Spleen (tissue), 11 donors: ENCODE measurements around the gene STRBP. TPM values are rescaled to one million over a fixed set of nuclear protein-coding genes. Genes with fewer than 3 reads are reported as not detected.

Experiments
- DNase-seq: peaks from one replicate; pipeline ENCODE4 v3.0.0-alpha.2; 2020
- H3K27ac ChIP-seq, 8 donors: fragments of 200-600 bp; sonication (generic) in 7 of 8; 1 replicate in 4 of 8; 2 replicates in 4 of 8; pipeline versions ENCODE4 v1.5.0 to v1.8.0; 2016 to 2021; ENCODE audit warnings: inconsistent platforms in 4 of 8, mild to moderate bottlenecking in 4 of 8, moderate library complexity in 1 of 8
- H3K27me3 ChIP-seq, 7 donors: fragments of 200-600 bp; sonication (generic) in 6 of 7; replicated peaks in 1 of 7; 1 replicate in 4 of 7; 2 replicates in 3 of 7; pipeline versions ENCODE4 v1.5.0 to v1.8.0; 2016 to 2021; ENCODE audit warnings: inconsistent platforms in 3 of 7, mild to moderate bottlenecking in 1 of 7
- H3K36me3 ChIP-seq, 6 donors: fragments of 200-600 bp; sonication (generic) in 5 of 6; 1 replicate in 4 of 6; 2 replicates in 2 of 6; pipeline versions ENCODE4 v1.5.0 to v1.8.0; 2016 to 2021; ENCODE audit warnings: inconsistent platforms in 2 of 6
- H3K4me1 ChIP-seq, 6 donors: fragments of 200-600 bp; sonication (generic) in 5 of 6; 1 replicate in 3 of 6; 2 replicates in 3 of 6; pipeline versions ENCODE4 v1.5.0 to v1.8.0; 2016 to 2021; ENCODE audit warnings: inconsistent platforms in 3 of 6
- H3K4me3 ChIP-seq, 8 donors: fragments of 200-600 bp; sonication (generic) in 7 of 8; 1 replicate in 4 of 8; 2 replicates in 4 of 8; pipeline versions ENCODE4 v1.5.0 to v1.8.0; 2016 to 2021; ENCODE audit warnings: inconsistent platforms in 4 of 8, mild to moderate bottlenecking in 4 of 8, moderate library complexity in 2 of 8
- H3K9me3 ChIP-seq, 8 donors: fragments of 200-600 bp; sonication (generic) in 7 of 8; 1 replicate in 4 of 8; 2 replicates in 4 of 8; pipeline versions ENCODE4 v1.5.0 to v1.8.0; 2016 to 2021; ENCODE audit warnings: inconsistent platforms in 4 of 8
- POLR2A ChIP-seq, 3 donors: fragments of 450-650 bp; IDR thresholded peaks; one replicate each; pipeline ENCODE4 v1.5.1; 2017; ENCODE audit warnings: antibody characterized with exemption in 3 of 3, mild to moderate bottlenecking in 1 of 3
- POLR2AphosphoS5 ChIP-seq, 3 donors: sonication (generic); formaldehyde crosslinking; IDR thresholded peaks; one replicate each; pipeline ENCODE4 v1.5.1; 2017; ENCODE audit warnings: antibody characterized with exemption in 3 of 3
- WGBS, 5 donors: extraction: QIAGEN DNeasy Blood & Tissue Kit in 3 of 5; methylation state at CpG; one replicate each; pipeline versions ENCODE4 v1.1.5 to v1.1.7; 2013 to 2018; 5-methylcytosine and 5-hydroxymethylcytosine counted together
- intact Hi-C: fragments of 100-400 bp; cut with DNase I; formaldehyde crosslinking; loops from one replicate; pipeline ENCODE4 v1.15.0; 2023; ENCODE audit warnings: low total_unique reads
- polyA plus RNA-seq, 3 donors: library from polyadenylated mRNA; stranded (reverse); fragments of 200-250 nt; gene quantifications; one replicate each; pipeline ENCODE4 v1.2.1, GENCODE V29; 2013
- total RNA-seq, 7 donors: library from RNA; depleted of rRNA in 3 of 7; stranded (reverse); fragments of >200 nt in 3 of 7; fragmentation: NEBNext Ultra II Directional in 4 of 7; extraction: Animal tissue kit (Norgen Biotek cat#: 25700) in 4 of 7; gene quantifications; one replicate each; pipeline versions ENCODE4 v1.1.0 to v1.2.1, GENCODE V29; 2016 to 2021
- TF ChIP-seq, protein P1 (sequence below), 11 experiments: fragments of 200-600 bp in 7 of 11; fragments of 450-650 bp in 4 of 11; sonication (generic) in 4 of 11; IDR thresholded peaks in 8 of 11; conservative IDR thresholded peaks in 3 of 11; 1 replicate in 7 of 11; 2 replicates in 4 of 11; pipeline versions ENCODE4 v1.4.0 to v1.8.0; 2016 to 2021; ENCODE audit warnings: antibody characterized with exemption in 11 of 11, inconsistent platforms in 4 of 11, mild to moderate bottlenecking in 1 of 11
- donor health status: healthy with polysubstance abuse.
- donor health status: DM: no; HTN: no; CAD: no; lungs with moderate emphysema.
- donor health status: DM: no; HTN: no; CAD: no.
- donor health status: Bipolar disorder and iron deficiency.
- donor health status: healthy.
- donor health status: DM: no; HTN: no; CAD: no.
- donor health status: DM: yes; HTN: yes; CAD: no.

The STRBP gene
- total and polyA plus RNA-seq, 10 donors, result 23.8 to 57.1 (median 36.7) TPM

DNA sequence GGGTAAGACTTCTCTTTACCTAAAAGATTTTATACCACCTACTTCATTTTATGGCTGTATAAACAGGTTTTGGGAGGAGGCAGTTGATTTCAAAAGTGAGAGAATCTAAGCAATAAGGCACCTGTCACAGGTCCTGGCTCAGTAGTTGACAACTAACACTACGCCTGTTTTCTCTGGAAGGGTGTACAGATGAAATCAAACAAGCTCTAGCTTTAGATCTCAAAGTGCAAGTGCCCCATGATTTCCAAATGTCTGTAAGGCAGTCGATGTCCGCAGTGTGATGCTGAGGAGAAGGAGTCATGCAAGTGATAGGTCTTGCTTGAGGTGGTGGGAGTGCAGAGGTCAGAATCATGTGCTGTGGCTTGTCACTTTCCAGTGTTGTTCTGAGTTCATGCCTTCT, 168.8 kb downstream of the STRBP start:
- no peak overlapping the region for H3K27ac ChIP-seq
- WGBS, 5 donors, result 92 to 99% (median 95%) methylated on average over 3 of the region's 3 CpGs
- peaks cover 0 to 99% (median 67%) of the 10 kb centered on the region in 6 donors for H3K36me3 ChIP-seq
- TF ChIP-seq, protein P1, sequence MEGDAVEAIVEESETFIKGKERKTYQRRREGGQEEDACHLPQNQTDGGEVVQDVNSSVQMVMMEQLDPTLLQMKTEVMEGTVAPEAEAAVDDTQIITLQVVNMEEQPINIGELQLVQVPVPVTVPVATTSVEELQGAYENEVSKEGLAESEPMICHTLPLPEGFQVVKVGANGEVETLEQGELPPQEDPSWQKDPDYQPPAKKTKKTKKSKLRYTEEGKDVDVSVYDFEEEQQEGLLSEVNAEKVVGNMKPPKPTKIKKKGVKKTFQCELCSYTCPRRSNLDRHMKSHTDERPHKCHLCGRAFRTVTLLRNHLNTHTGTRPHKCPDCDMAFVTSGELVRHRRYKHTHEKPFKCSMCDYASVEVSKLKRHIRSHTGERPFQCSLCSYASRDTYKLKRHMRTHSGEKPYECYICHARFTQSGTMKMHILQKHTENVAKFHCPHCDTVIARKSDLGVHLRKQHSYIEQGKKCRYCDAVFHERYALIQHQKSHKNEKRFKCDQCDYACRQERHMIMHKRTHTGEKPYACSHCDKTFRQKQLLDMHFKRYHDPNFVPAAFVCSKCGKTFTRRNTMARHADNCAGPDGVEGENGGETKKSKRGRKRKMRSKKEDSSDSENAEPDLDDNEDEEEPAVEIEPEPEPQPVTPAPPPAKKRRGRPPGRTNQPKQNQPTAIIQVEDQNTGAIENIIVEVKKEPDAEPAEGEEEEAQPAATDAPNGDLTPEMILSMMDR (IDR thresholded peaks at IDR 0.05 in 8 of 11, conservative IDR thresholded peaks at IDR 0.05 in 3 of 11), result no peak
- no peak for TF ChIP-seq POLR2AphosphoS5 (IDR thresholded peaks at IDR 0.05)
- no peak for TF ChIP-seq POLR2A (IDR thresholded peaks at IDR 0.05)
- DNase-seq, result no peak
- no peak overlapping the region for H3K4me3 ChIP-seq
- H3K4me1 ChIP-seq, result peaks cover 0 to 22% (median 21%) of the 10 kb centered on the region in 6 donors
- H3K9me3 ChIP-seq, result no peaks in the 10 kb centered on the region
- intact Hi-C loops, result no loop called here
- H3K27me3 ChIP-seq, result no peaks in the 10 kb centered on the region

DNA sequence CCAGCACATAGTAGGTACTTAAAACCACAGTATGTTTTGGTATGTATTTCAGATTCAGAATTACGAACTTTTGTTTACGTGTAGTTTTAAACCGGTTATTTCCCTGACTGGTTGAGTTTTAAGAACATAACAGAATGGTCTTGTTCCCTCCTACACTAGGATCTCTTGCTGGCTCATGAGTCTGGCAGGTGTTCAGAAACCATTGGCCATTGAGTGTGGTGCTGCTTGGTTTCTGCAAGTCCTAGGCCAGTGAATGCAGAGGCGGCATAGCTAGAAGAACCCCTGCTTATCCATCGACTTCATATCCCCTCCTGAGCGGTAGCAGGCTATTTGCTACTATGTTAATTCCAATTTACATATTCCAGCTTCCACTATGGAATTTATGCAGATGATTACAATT, 169.3 kb downstream of the STRBP start:
- 93 to 98% (median 98%) methylated on average over 6 of the region's 6 CpGs for WGBS, 5 donors
- DNase-seq, result no peak
- Histone ChIP-seq H3K27ac (no peak overlapping the region), H3K4me3 (no peak overlapping the region), H3K36me3 (peaks cover 0 to 99% (median 64%) of the 10 kb centered on the region in 6 donors), H3K9me3 (no peaks in the 10 kb centered on the region), H3K27me3 (no peaks in the 10 kb centered on the region), H3K4me1 (peaks cover 0 to 27% (median 26%) of the 10 kb centered on the region in 6 donors)
- intact Hi-C loops, result no loop called here
- TF ChIP-seq, protein P1 (IDR thresholded peaks at IDR 0.05 in 8 of 11, conservative IDR thresholded peaks at IDR 0.05 in 3 of 11), result no peak
- TF ChIP-seq POLR2A (IDR thresholded peaks at IDR 0.05) (no peak), POLR2AphosphoS5 (IDR thresholded peaks at IDR 0.05) (no peak)

DNA sequence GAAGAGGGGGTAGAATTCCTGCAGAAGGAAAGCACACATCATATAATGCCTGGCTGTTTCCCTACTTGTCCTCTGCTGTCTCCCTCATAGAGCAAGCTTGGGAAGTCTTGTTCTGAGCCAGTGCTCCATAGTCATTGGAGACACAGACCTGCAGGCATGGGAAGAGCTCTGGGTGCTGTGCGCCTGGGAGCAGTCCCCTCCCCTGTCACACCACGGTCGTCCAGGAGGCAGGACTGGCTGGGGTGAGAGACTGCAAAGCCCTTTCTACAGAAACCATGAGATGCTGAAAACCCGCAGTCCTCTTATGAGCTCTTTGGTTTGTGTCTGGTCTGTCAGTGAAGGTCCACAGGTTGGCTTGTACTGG, 170.3 kb downstream of the STRBP start:
- intact Hi-C loops, result no loop called here
- H3K27ac ChIP-seq, result no peak overlapping the region
- no peaks in the 10 kb centered on the region for H3K27me3 ChIP-seq
- peaks cover 0 to 36% (median 26%) of the 10 kb centered on the region in 6 donors for H3K4me1 ChIP-seq
- H3K9me3 ChIP-seq, result no peaks in the 10 kb centered on the region
- H3K4me3 ChIP-seq, result no peak overlapping the region
- DNase-seq, result no peak
- H3K36me3 ChIP-seq, result peaks cover 0 to 99% (median 60%) of the 10 kb centered on the region in 6 donors
- TF ChIP-seq POLR2AphosphoS5 (IDR thresholded peaks at IDR 0.05) (peak in 1 of 3 donors; percentile 34), POLR2A (IDR thresholded peaks at IDR 0.05) (no peak)
- TF ChIP-seq, protein P1 (IDR thresholded peaks at IDR 0.05 in 8 of 11, conservative IDR thresholded peaks at IDR 0.05 in 3 of 11), result no peak
- WGBS, 5 donors, result 81 to 95% (median 87%) methylated on average over 4 of the region's 4 CpGs

DNA sequence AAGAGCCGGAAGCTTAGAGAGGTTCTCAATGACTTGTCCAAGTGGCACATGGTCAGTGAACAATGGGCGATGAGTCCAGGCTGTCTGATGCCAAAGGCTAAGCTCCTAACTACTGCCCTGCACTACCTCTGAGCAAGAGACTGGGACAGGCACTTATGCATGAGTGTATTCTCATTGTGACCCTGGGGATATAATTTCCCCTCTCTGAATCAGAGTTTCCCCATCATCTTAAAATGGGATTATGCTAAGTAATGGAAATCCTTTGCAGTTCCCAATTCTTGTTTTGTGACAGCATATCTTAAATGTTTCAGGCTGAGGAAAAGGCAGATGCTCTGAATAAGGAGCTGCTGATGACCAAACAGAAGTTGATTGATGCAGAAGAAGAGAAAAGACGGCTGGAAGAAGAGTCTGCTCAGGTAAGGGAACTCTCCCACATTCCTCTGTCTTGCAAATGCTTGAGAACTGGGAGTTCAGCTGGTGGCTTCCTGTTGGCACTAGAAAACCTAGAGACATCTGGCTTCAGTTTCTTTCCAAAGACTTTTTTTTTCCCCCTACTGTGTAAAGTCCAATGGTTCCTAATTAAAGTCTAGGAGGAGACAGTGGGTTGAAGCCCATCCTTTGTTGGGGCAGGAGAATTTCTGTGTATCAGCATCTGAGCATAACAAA, 170.8 kb downstream of the STRBP start:
- no peak for DNase-seq
- H3K4me1 ChIP-seq, result peaks cover 0 to 40% (median 26%) of the 10 kb centered on the region in 6 donors
- intact Hi-C loops, result no loop called here
- H3K9me3 ChIP-seq, result no peaks in the 10 kb centered on the region
- 91 to 97% (median 95%) methylated on average over 3 of the region's 3 CpGs for WGBS, 5 donors
- H3K27ac ChIP-seq, result peak overlapping the region in 1 of 8 donors; percentile 14
- H3K27me3 ChIP-seq, result no peaks in the 10 kb centered on the region
- H3K36me3 ChIP-seq, result peaks cover 0 to 99% (median 60%) of the 10 kb centered on the region in 6 donors
- TF ChIP-seq POLR2AphosphoS5 (IDR thresholded peaks at IDR 0.05) (no peak), POLR2A (IDR thresholded peaks at IDR 0.05) (no peak)
- TF ChIP-seq, protein P1 (IDR thresholded peaks at IDR 0.05 in 8 of 11, conservative IDR thresholded peaks at IDR 0.05 in 3 of 11), result no peak
- no peak overlapping the region for H3K4me3 ChIP-seq
